ENCODE measurements around the gene CNFN. TPM values are rescaled to one million over a fixed set of nuclear protein-coding genes. Genes with fewer than 3 reads are reported as not detected.

Gene CNFN
- total RNA-seq, 1 experiment from 2014 or later, result 3.8 TPM

DNA sequence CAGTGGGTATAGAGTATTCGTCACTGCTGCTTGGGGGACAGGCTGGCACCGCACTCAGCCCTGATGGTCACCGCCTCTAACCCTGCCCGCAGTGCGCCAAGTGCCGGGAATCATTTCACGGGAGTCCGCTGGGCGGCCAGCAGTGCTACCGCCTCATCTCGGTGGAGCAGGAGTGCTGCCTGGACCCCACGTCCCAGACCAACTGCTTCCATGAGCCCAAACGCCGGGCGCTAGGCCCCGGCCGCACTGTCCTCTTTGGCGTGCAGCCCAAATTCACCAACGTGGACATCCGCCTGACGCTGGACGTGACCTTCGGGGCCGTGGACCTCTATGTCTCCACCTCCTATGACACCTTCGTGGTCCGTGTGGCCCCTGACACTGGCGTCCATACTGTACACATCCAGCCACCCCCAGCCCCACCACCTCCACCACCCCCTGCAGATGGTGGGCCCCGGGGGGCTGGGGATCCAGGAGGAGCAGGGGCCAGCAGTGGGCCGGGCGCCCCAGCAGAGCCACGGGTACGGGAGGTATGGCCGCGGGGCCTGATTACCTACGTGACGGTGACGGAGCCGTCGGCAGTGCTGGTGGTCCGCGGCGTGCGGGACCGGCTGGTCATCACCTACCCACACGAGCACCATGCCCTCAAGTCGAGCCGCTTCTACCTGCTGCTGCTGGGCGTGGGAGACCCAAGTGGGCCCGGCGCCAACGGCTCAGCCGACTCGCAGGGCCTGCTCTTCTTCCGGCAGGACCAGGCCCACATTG is 14.5 kb downstream of the CNFN start:
- DNase-seq (ENCODE audit: low read depth), result no peak

DNA sequence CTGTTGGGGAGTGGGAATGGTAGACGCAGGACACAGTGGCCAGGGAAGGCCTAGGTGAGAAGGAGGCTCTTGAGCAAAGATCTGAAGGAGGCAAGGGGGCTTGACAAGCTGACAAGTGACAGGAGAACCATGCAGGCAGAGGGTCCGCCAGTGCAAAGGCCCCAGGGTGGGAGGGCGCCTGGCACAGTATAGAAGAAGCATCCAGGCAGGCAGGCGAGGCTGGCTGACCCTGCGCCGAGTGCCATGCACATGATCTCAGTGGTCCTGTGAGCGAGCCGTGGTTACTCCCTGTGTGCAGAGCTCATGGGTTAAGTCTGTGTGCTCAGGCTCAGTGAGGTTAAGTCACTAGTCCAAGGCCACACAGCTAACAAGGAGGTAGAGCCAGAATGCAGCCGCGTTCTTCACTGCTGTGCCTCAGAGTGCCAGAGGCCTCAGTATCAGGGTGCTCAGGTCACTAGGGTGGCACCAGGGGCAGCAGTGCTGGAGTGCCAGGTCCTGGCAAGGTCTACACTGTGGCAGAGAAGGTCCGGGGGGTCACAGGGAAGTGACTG is 15.2 kb downstream of the CNFN start:
- no peak for DNase-seq (ENCODE audit: low read depth)

DNA sequence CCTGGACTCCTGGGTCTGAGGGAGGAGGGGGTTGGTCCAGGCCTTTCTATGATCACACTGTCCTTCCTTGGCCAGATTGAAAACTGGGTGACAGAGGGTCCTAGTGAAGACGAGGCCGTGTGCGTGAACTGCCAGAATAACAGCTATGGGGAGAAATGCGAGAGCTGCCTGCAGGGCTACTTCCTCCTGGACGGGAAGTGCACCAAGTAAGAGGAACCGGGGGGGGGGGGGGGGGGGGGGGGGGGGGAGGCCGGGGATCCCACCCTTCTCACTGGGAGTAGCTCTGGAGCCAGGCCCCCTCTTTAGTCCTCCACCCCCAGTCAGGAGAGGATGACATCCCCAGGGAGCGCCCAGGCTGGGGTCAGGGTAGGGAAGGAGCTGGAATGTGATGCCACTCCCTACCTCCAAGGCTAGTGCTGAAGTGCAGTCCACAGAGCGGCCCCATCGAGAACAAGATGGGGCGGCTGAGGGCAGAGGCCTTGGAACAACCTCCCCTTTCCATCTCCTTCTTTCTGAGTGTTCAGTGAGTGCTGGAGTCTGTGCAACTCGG is 19.4 kb downstream of the CNFN start:
- DNase-seq (ENCODE audit: low read depth), result no peak

DNA sequence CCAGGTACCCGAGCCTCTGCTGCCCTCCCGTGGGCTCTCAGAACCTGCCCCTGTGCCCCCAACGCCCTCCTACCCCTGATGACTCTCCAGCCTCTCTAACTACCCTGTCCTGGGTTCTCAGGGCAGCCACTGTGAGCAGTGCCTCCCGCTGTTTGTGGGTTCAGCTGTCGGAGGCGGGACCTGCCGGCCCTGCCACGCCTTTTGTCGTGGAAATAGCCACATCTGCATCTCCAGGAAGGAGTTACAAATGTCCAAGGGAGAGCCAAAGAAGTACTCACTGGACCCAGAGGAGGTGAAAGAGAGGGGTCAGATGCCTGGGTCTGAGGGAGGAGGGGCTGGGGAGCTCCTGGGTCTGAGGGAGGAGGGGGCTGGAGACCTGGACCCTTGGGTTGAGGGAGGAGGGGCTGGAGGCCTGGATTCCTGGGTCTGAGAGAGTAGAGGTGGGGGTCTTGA is 20.0 kb downstream of the CNFN start:
- no peak for DNase-seq (ENCODE audit: low read depth)

DNA sequence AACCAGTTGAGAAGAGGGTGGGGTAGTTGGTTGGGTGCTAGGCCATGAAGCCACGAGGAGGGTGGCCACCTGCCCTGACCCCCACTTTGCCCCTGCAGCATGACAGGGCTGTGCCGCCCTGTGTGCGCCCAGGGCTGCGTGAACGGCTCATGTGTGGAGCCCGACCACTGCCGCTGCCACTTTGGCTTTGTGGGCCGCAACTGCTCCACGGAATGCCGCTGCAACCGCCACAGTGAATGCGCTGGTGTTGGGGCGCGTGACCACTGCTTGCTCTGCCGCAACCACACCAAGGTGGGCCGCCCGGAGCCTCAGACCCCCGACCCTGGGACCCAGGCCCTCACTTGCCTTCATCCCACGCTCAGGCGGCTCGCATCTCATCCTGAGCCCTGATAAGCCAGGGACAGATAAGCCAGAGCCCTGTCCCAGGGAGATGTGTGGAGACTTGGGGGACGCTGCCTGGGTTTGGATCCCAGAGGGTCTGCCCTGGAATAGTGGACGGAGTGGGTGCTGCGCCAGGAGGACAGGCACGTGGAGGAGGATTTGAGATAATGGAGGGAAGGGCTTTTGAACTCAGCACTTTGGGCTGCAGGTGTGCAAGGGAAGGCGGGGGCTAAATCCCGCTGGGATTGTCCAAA is 20.5 kb downstream of the CNFN start:
- DNase-seq (ENCODE audit: low read depth), result no peak

DNA sequence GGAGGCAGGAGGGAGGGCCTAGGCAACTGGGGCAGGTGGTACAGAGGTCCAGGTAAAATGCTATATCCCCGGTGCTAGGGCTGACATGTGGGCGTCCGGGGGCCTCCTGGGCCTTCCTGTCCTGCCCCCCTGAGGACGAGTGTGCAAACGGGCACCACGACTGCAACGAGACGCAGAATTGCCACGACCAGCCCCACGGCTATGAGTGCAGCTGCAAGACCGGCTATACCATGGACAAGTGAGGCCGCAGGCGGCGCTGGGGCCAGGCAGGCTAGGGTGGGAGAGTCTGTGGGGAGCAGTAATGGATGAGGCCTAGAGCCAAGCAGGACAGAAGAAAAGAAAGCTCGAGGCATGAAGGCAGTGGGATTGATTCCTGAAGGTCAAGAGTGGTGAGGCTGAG is 21.3 kb downstream of the CNFN start:
- no peak for DNase-seq (ENCODE audit: low read depth)

DNA sequence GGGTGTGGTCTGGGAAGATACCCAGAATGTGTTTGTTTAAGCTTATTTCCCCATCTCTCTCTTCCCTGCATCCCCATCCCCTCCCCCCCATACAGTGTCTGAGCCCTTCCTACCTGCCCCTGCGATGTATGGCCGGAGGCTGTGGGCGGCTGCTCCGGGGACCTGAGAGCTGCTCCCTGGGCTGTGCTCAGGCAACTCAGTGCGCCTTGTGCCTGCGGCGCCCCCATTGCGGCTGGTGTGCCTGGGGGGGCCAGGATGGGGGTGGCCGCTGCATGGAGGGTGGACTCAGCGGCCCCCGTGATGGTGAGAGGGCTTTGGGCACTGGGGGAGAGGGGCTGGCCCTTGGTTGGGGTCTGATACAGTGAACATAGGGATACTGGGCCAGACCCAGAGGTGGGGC is 21.7 kb downstream of the CNFN start:
- no peak for DNase-seq (ENCODE audit: low read depth)

DNA sequence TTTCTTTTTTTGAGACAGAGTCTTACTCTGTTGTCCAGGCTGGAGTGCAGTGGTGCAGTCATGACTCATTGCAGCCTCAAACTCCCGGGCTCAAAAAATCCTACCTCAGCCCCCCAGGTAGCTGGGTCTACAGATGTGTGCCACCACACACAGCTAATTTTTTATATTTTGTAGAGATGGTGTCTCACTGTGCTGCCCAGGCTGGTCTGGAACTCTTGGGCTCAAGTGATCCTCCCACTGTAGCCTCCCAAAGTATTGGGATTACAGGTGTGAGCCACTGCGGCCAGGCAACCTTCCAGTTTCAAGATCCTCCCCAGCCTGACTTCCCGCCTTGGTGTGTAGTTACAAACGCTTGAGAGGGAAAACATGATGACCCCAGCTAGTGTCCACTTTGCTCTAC is 22.2 kb downstream of the CNFN start:
- no peak for DNase-seq (ENCODE audit: low read depth)

DNA sequence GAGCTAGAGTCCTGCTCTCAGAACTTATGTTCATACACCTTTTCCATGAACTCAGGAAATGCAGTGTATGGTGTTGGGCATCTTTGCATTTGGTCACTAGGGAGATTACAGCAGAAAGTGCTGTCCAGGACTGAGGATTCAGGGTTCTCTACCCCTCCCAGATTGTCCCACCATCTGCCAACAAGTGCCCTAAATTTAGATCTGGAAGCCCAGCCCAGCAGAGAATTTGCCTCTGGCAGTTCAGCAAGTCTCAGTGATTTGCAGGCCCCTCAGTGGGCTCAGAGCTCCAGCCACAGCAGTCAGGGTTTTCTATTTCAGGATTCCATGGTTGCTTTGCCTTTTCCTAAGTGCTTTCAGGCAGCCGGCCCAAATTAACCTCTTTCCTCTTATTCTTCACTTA is 23.4 kb downstream of the CNFN start:
- no peak for DNase-seq (ENCODE audit: low read depth)

DNA sequence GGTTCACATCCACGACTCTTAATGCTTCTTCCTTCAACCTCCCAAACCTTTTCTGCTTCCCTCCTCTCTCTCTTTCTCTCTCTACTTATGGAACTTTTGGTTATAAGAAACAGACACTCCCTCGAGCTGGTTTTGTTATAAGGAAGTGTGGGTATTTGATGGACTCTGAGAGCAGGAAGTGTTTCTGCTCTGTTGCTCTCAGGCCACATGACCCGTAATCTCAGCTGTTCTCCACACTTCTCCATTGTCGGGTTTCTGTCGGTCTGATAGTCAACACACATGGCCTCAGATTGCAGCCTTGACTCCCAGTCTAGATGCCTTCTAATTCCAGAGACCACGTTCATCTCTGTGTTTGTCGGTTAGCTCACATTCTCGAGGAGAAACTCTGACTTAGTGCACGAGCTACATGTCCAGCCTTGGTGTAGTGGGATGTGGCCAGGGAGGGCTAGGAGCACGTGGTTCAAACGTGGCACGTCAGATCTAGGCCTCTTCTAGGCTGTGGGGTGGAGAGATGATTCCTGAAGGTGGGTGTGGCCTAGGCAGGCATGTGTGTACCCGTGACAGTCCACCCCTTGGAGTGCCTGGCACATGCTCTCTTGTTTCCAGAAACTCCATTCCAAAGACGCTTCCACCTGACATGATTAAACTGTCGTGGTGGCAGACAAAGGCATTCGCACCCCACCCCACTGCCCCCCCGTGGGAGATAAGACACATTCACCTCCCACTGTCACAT is 26.3 kb downstream of the CNFN start:
- DNase-seq (ENCODE audit: low read depth), result no peak

DNA sequence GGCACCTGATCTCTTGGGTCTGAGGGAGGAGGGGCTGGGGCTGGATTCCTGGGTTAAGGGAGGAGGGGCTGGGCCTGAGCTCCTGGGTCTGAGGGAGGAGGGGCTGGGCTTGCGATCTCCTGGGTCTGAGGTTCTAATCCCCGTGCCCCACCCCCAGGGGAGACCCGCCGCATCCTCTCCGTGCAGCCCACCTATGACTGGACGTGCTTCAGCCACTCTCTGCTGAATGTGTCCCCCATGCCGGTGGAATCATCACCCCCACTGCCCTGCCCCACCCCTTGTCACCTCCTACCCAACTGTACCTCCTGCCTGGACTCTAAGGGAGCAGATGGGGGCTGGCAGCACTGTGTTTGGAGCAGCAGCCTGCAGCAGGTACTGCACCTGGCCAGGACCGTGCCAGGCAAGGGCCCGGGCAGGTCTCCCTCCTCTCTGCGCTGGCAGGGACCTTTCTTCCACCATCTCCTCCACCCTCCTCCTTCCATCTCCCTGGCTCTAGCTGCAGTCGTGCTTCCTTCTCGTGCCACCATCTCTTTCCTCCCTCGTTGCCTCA is 27.1 kb downstream of the CNFN start:
- DNase-seq (ENCODE audit: low read depth), result no peak

DNA sequence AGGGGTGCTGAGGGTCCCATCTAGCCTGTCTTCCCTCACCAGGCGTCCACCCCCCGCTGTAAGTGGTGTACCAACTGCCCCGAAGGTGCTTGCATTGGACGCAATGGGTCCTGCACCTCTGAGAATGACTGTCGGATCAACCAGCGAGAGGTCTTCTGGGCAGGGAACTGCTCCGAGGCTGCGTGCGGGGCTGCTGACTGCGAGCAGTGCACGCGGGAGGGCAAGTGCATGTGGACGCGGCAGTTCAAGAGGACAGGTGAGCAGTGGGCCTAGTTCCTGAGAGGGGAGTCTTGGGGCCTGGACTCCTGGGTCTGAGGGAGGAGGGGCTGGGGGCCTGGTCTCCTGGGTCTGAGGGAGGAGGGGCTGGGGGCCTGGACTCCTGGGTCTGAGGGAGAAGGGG is 27.8 kb downstream of the CNFN start:
- no peak for DNase-seq (ENCODE audit: low read depth)

DNA sequence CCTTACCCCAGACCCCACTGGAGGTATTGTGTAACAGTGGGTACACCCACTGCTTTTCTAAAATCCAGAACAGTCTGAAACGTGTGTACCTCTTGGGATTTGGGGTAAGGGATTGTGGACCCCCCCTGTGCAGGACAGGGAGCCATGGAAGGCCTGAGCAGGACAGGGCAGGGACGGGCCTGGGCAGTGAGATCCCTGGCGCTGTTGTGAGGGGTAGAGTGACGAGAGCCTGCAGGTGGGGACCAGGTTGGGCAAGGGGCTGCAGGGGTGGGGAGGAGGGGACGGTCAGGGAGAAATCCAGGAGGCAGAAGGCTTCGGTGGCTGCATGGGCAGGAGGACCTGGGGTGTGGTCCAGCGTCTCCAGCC is 28.6 kb downstream of the CNFN start:
- DNase-seq (ENCODE audit: low read depth), result no peak

DNA sequence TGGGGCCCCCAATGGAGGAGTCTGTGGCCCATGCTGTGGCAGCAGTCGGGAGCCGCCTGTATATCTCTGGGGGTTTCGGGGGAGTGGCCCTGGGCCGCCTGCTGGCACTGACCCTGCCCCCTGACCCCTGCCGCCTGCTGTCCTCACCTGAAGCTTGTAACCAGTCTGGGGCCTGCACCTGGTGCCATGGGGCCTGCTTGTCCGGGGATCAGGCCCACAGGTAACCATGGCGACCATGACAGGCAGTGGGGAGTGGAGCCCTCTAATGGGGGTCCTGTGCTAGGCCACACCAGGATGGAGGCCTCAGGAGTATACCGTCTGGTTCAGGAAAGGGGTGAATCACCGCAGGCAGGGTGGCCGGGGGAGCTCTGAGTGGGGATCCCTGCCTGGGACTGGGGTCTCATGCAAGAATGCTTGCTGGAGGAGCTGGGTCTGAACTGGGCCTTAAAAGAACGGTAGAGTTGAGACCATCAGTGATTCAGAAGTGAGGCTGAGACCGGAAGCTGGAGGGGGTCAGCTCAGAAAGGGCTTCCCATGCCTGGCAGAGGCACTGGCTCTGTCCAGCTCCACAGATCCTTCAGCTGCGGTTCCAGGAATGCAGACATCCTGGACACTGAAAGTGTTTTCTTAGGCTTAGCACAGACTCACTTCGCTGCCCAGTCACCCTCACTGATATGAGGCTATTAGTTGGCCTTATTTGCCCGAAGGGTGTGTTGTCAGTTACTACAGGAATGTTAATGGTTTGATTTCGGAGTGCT is 29.1 kb downstream of the CNFN start:
- DNase-seq (ENCODE audit: low read depth), result no peak

DNA sequence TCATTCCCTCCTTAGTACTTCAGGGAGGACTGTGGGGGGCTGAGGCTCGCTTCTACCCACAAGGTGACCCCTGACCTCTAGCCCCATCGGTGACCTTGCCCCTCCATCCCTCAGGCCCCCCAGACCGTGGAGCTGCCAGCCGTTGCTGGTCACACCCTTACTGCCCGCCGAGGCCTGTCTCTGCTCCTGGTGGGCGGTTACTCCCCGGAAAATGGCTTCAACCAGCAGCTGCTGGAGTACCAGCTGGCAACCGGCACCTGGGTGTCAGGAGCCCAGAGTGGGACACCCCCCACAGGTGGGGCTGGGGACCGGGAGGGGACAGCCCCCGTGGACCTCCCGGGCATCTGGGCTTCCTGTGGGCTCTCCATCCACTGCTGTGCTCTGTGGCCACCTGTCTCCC is 32.8 kb downstream of the CNFN start:
- no peak for DNase-seq (ENCODE audit: low read depth)

DNA sequence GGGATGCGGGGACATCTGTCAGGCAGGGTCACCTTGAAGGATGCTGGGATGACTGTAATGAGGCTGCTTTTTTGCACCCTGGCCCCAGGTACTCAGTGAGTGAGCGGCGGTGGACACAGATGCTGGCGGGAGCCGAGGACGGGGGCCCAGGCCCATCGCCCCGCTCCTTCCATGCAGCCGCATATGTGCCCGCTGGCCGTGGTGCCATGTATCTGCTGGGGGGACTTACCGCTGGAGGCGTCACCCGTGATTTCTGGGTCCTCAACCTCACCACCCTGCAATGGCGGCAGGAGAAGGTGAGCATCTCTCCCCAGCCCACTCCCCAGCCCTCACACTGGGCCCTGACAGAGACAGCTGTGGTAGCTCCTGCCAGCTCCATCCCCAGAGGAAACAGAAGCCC is 33.4 kb downstream of the CNFN start:
- DNase-seq (ENCODE audit: low read depth), result no peak

DNA sequence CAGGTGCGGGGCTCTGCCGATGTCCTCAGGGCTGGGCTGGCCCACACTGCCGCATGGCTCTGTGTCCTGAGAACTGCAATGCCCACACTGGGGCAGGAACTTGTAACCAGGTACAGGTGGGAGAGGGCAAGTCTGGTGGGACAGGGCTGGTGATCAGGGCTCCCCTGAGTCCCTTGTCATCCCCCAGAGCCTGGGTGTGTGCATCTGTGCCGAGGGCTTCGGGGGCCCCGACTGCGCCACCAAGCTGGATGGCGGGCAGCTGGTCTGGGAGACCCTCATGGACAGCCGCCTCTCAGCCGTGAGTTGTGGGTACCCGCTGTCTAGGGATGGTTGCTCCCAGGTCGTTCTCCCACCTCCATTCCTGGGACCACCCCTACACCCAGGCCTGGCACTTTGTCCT is 34.2 kb downstream of the CNFN start:
- no peak for DNase-seq (ENCODE audit: low read depth)

DNA sequence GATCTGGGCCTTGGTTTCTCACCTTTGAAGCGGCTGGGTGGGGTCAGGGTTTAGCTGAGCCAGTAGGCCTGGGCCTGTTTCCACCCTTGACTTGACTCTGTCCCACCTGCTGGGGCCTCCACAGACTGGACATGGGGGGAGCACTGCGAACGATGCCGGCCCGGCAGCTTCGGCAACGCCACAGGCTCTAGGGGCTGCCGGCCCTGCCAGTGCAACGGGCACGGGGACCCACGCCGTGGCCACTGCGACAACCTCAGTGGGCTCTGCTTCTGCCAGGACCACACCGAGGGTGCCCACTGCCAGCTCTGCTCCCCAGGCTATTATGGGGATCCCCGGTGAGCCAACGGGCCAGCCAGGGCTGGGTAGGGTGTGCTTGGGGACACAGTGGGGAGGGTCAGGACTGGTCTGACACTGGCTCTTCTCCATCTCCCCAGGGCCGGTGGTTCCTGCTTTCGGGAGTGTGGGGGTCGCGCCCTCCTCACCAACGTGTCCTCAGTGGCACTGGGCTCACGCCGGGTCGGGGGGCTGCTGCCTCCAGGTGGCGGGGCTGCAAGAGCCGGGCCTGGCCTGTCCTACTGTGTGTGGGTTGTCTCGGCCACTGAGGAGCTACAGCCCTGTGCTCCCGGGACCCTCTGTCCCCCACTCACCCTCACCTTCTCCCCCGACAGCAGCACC is 36.6 kb downstream of the CNFN start:
- no peak for DNase-seq (ENCODE audit: low read depth)

DNA sequence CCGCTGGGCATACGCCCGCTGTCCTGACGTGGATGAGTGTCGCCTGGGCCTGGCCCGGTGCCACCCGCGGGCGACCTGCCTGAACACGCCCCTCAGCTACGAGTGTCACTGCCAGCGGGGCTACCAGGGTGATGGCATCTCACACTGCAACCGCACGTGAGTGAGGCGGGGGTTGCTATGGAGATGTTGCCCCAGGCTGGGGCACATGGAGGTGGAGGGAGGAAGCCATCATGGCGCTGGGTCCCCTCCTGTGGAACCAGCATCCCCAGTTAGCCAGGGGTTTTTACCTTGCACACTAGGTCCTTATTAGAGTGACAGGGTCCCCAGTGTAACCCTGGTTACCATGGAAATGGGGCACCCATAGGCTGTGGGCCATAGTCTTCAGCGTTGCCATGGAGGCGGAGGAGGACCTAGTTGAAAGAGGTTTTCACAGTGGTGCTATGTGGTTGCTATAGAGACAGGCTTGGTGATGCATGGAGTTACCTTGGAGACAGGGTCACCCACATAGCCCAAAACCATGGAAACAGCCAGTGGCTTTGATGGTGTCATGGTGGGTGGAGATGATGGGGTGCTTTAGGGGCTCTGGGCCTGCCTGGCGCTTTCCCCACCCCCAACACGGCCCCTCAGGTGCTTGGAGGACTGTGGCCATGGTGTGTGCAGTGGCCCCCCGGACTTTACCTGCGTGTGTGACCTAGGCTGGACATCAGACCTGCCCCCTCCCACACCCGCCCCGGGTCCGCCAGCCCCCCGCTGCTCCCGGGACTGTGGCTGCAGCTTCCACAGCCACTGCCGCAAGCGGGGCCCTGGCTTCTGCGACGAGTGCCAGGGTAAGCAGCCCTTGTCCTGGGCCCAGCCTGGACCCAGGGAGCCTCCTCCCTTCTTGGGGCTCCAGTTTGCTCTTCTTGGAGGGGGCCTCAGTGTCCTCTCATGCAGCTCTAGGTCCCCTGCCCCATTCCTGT is 37.5 kb downstream of the CNFN start:
- DNase-seq (ENCODE audit: low read depth), result peak; percentile 72

All from M059J (cell line).